SHP77 (cell line): ENCODE measurements around the gene KNOP1.

ENCODE experiments used
- DNase-seq, 2 experiments: peaks; one replicate each; lab custom pipeline; 2025; lab: John Stamatoyannopoulos, UW

Gene KNOP1

DNA sequence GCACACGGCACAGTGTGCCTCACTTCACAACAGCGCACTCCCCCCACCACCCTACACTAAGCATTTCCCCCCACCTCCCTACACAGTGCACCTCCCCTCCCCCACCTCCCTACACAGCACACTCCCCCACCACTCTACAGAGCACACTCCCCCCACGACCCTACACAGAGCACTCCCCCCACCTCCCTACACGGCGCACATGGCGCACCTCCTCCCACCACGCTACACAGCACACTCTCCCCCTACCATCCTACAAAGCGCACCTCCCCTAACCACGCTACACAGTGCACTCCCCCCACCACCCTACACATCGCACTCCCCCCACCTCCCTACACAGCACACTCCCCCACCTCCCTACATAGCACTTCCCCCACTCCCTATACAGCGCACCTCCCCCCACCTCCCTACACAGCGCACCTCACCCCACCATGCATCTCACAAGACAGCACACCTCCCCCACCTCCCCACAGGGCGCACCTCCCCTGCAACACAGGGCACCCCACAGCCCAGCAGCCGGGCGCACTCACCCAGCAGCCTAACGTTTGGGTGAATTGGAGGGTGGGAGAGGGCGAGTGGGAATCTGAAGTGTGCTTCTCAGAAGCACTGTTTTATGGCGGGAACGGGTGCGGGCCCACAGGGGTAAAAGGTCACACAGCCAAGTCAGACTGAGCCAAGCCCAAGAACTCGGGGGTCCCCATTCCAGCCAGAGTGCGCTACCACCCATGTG, 10.3 kb downstream of the KNOP1 start:
- no peak for DNase-seq

DNA sequence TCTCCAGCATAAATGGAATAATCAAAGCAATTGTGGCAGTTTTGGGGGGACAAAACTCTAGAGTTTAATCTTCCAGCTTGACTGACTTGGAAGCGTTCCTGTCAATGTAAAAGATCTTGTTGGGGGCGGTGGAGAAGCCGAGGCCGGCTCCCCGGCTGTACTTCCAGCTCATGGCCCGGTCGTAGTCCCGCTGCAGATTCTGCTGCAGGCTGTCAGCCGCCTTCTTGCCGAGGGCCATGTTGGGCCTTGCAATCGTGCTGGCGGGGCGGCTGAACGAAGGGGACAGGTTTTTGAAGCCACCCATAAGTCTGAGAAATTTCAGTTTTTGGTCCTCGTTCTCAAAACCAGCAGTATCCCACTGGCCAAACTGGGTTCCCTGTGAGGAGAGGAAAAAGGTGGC, 11.2 kb downstream of the KNOP1 start:
- no peak for DNase-seq

GRCh38 chr16:19705843-19706242, 12.2 kb downstream of the KNOP1 start:
- no peak for DNase-seq

DNA sequence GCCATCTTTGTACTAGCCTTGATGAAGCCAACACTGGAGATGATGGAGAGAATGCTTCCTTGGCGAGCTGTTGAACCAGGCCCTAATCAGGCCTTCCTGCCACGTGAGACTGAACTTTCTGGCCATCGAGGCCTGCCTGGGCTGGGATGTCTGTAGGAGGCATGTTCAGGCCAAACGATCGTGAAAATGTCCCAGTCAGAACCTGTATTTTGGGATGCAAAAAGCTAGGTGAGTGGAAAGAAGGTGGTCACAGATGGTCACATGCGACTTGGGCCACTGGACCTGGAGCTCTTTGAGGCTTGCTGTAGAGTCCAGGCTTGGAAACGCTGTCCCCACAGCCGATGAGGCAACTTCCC, 12.9 kb downstream of the KNOP1 start:
- DNase-seq = no peak

DNA sequence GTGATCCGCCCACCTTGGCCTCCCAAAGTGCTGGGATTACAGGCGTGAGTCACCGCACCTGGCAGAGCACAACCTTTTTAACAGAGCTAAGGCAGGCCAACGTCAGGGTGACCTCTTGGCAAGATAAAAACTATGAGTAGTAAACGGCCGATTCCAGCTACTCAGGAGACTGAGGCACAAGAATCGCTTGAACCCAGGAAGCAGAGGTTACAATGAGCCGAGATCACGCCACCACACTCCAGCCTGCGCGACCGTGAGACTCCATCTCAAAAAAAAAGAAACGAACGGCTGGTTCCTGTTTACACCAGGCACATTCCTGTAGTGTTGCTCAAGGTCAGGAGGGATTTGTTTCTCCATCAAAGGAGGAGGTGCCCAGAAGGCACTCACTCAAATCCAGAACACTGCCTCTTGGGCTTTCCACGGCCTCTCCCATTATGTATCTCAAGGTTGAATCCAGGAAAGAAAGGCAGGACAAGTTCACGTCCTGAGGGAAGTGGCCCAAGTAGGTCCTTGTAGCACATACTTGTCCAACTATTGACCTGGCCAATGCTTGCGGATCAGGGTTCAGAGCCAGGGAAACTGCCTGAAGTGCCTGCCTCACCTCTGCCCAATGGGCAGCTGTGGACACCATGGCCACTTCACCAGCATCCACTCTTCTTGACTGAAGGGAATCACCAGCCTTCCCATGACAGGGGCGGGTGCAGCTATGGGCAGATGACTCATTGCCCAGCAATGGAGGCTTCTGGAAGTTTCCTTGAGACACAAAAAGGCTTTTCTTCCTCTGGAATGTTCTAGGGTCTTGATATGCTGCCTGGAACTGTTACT, 13.5 kb downstream of the KNOP1 start:
- no peak for DNase-seq

GRCh38 chr16:19703172-19703889, 14.7 kb downstream of the KNOP1 start:
- DNase-seq = no peak

DNA sequence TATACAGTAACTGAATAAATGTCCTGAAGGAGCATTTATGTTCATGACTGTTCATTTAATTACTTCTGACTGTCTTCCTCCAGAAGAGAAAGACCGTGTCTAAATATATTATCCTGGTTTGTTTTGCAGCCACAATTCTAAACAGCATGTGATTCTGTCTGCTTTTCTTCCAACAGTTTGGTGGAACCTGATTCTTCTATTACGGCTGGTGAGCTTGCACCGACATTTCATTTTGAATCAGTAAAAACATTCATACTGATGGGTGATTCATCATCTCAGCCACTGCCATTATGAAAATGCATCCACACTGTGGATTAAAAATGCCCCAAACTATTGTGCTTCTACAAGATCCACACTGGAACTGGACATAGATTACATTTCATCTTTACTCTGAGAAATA, 16.9 kb downstream of the KNOP1 start:
- no peak for DNase-seq

- peak in 1 of 2 experiments; percentile 23 for DNase-seq
Observed at GRCh38 chr16:19700319-19700781, 17.7 kb downstream of the KNOP1 start.

- DNase-seq = no peak
Observed at GRCh38 chr16:19699472-19699871, 18.6 kb downstream of the KNOP1 start.

- no peak for DNase-seq
Observed at GRCh38 chr16:19698480-19699465, 19.3 kb downstream of the KNOP1 start.

- no peak for DNase-seq
Observed at GRCh38 chr16:19697756-19698318, 20.2 kb downstream of the KNOP1 start.

- DNase-seq = peak in 1 of 2 experiments; percentile 9
Observed at GRCh38 chr16:19696961-19697360, 21.1 kb downstream of the KNOP1 start.

DNA sequence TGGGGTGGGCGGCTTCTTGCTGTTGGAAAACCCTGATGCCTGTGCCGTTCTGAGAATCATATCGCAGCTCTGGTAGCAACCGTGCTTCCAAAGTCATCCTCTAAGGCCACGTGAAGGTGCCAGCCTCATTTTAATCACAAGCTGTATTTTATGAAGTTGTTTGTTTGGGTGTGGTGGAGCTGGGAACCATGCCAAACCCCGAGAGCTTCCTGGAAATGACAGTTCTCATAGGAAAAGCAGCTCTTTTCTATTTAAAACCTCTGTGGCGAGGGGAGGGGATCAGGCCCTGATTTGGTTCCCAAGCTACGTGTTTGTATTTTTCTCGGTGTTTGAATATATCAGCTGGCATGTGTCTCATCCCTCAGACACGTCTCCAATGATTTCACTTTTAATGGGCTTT, 21.7 kb downstream of the KNOP1 start:
- peak; percentile 36 to 56 for DNase-seq

- no peak for DNase-seq
Observed at GRCh38 chr16:19694989-19695388, 23.0 kb downstream of the KNOP1 start.

DNA sequence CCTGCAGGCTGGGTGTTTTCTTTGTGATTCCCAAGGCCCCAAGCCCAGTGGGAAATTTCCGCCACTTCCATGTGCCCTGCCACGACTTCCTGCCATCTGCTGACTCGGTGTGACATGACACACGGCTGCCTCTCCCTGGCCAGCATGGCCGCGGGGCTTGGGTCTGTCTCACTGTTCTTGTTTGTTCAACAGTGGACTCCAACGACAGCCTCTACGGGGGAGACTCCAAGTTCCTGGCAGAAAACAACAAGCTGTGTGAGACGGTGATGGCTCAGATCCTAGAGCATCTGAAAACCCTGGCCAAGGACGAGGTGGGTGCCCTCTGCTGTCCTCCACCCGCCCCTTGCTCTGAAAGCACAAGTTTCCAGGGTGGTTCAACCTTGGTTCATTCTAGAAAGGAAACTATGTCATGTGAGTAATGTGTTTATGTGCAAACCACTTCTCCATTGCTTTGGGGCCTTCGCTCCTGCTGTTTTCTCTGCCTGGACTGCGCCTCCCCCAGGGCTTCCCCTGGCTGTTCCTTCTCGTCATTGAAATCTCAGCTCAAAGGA, 26.8 kb downstream of the KNOP1 start:
- DNase-seq = no peak

GRCh38 chr16:19690196-19690595, 27.8 kb downstream of the KNOP1 start:
- DNase-seq = no peak

DNA sequence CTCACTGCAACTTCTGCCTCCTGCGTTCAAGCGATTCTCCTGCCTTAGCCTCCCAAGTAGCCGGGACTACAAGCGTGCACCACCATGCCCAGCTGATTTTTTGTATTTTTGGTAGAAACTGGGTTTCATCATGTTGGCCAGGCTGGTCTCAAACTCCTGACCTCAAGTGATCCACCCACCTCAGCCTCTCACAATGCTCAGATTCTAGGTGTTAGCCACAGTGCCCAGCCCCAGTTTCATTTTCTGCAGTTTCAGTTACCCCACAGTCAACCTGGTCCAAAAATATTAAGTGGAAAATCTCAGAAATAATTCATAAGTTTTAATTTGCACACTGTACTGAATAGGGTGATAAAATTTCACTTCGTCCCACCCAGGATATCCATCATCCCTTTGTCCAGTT, 28.7 kb downstream of the KNOP1 start:
- DNase-seq = no peak

DNA sequence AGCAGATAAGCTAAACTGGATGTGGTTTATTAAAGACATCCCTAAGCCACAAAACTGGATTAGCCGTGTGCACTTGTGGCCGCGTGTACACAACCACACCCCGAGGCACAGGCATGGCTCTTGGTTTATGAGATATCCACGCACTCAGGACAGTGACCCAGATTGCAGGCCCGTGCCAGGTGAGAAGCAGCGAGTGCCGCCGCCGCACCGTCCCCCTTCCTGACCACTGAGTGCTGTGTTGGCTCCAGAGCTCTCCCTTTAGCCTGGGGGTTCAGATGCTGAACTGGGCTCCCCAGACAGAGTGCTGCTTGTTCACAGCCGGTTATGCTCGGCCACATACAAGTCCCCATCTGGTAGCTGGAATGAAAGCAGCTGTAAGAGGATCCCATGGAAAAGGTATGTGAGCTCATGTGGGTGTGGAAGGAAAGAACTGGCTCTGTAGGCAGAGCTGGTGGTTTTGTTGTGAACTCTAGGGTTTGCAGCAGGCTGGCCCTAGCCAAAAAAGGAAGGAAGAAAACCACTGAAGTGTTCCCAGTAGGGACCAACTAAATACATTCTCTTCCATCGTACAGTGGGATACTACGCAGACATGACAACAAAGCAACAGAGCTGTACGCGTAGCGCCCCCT, 29.5 kb downstream of the KNOP1 start:
- no peak for DNase-seq

- no peak for DNase-seq
Observed at GRCh38 chr16:19687279-19687678, 30.7 kb downstream of the KNOP1 start.

DNA sequence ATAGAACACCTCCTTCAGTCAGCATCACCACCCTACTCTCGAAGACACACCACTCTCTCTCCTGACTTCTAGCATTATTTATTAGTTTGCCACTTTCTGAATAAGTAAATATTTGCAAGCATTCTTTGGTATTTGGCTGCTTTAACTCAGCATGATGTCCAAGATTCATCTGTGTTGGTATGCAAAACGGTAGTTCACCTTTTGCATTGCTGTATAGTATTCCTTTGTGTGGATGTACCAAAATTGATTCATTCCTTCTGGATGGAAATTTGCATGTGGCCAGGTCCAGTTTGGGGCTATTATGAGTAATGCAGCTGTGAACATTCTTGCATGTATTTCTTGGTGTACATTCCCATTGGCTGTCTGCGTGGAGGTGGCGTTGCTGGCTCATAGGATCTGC, 32.9 kb downstream of the KNOP1 start:
- no peak for DNase-seq
